Measurements from ENCODE around the gene CDK5R2. TPM values are rescaled to one million over a fixed set of nuclear protein-coding genes. Genes with fewer than 3 reads are reported as not detected.
A peak's percentile ranks its signal among the peaks of the same experiment; 100 is the strongest.

CDK5R2 gene
- total and polyA plus RNA-seq, 2 of the 13 experiments (the other 11 are each of a cell fraction or from before 2014, with no cell fraction given) = not detected

- TF ChIP-seq, protein P1, sequence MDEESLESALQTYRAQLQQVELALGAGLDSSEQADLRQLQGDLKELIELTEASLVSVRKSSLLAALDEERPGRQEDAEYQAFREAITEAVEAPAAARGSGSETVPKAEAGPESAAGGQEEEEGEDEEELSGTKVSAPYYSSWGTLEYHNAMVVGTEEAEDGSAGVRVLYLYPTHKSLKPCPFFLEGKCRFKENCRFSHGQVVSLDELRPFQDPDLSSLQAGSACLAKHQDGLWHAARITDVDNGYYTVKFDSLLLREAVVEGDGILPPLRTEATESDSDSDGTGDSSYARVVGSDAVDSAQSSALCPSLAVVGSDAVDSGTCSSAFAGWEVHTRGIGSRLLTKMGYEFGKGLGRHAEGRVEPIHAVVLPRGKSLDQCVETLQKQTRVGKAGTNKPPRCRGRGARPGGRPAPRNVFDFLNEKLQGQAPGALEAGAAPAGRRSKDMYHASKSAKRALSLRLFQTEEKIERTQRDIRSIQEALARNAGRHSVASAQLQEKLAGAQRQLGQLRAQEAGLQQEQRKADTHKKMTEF (CRISPR knock-in tag; IDR thresholded peaks at IDR 0.05) = peak; percentile 85; the same call in 1 of the 2 replicates
- TF ChIP-seq ARNT2 (CRISPR knock-in tag; IDR thresholded peaks at IDR 0.05; ENCODE audit: low read depth) (no peak; the same call in 1 of the 2 replicates), TBX3 (IDR thresholded peaks at IDR 0.05; ENCODE audit: borderline replicate concordance) (peak; percentile 89; the same call in 1 of the 2 replicates), KMT2B (CRISPR knock-in tag; IDR thresholded peaks at IDR 0.05) (peak; percentile 50; the same call in 1 of the 2 replicates), MXD4 (CRISPR knock-in tag; IDR thresholded peaks at IDR 0.05) (peak; percentile 31; the same call in 1 of the 2 replicates), GABPB1 (CRISPR knock-in tag; IDR thresholded peaks at IDR 0.05) (peak; percentile 60), ZNF530 (CRISPR knock-in tag; IDR thresholded peaks at IDR 0.05; ENCODE audit: low read depth) (no peak), ETV5 (CRISPR knock-in tag; IDR thresholded peaks at IDR 0.05; ENCODE audit: borderline replicate concordance) (peak; percentile 46; the same call in 1 of the 2 replicates), ISL2 (CRISPR knock-in tag; IDR thresholded peaks at IDR 0.05) (peak; percentile 84), HOXD1 (CRISPR knock-in tag; IDR thresholded peaks at IDR 0.05) (peak; percentile 85; the same call in 1 of the 2 replicates), RCOR2 (CRISPR knock-in tag; IDR thresholded peaks at IDR 0.05) (peak; percentile 53; the same call in 1 of the 2 replicates), ZSCAN20 (CRISPR knock-in tag; IDR thresholded peaks at IDR 0.05; ENCODE audit: borderline replicate concordance) (peak; percentile 60; the same call in 1 of the 2 replicates), ZNF569 (CRISPR knock-in tag; IDR thresholded peaks at IDR 0.05; ENCODE audit: borderline replicate concordance) (no peak), ZNF616 (CRISPR knock-in tag; IDR thresholded peaks at IDR 0.05; ENCODE audit: low read depth) (no peak), ZNF781 (CRISPR knock-in tag; IDR thresholded peaks at IDR 0.05; ENCODE audit: borderline replicate concordance, not compliant biosample characterization) (no peak), THYN1 (CRISPR knock-in tag; IDR thresholded peaks at IDR 0.05; ENCODE audit: borderline replicate concordance, low read depth) (no peak), JUN (CRISPR knock-in tag; IDR thresholded peaks at IDR 0.05) (no peak), PRDM15 (CRISPR knock-in tag; IDR thresholded peaks at IDR 0.05) (peak; percentile 26), THAP9 (CRISPR knock-in tag; IDR thresholded peaks at IDR 0.05; ENCODE audit: borderline replicate concordance) (peak; percentile 11; the same call in 1 of the 2 replicates)
- TF ChIP-seq, protein P2, sequence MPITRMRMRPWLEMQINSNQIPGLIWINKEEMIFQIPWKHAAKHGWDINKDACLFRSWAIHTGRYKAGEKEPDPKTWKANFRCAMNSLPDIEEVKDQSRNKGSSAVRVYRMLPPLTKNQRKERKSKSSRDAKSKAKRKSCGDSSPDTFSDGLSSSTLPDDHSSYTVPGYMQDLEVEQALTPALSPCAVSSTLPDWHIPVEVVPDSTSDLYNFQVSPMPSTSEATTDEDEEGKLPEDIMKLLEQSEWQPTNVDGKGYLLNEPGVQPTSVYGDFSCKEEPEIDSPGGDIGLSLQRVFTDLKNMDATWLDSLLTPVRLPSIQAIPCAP (CRISPR knock-in tag; IDR thresholded peaks at IDR 0.05; ENCODE audit: low read depth) = peak; percentile 54; the same call in 1 of the 2 replicates
Observed at GRCh38 chr2:219001577-219002394, 42.3 kb downstream of the CDK5R2 start (continued).
